Measurements from ENCODE around the gene SREK1IP1.

SREK1IP1 gene

DNA sequence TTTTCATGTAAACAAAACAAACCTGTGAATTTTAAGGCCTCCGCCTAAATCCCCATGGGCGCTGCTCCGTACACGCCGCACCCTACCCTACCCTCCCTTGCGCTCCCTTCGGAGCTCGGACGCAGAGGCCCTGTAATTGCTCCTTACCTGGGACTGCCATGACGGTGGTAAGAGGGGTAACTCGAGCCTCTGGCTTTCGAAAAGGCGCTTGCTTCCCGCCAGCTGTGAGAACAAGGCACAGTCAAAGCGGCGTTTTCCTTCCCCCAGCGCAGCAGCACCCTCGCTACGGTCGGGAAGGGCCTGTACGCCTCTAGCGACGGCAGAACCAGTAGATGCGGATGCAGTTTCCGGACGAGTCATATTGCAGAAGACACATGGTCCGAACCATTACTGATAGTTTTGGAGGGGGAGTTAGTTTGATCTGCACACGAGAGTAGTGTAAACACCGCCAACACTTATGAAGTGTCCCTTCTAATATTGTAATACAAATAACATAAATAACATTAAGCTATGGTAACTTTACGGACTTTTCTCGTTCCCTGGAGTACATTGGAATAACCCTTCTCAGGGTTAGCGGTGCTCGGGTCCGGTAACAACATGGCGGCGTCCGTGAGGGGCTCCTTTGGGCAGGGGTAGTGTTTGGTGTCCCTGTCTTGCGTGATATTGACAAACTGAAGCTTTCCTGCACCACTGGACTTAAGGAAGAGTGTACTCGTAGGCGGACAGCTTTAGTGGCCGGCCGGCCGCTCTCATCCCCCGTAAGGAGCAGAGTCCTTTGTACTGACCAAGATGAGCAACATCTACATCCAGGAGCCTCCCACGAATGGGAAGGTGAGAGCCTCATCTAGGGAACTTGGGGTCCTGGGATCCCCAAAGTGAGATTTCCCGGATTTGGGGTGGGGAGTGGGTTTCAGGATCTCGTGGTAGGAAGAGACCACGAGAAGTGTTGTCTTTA, at the start of gene SREK1IP1, which contains the start of gene CWC27:
SREK1IP1 (minus strand) TSS at position 334 of the 955 bp plus-strand sequence; CDS start at position 160, 174 bp downstream.
CWC27 (plus strand) TSS at position 573 of the 955 bp plus-strand sequence; CDS start at position 790, 217 bp downstream.
- peak; percentile 60 for DNase-seq (ENCODE audit: low read depth)

- no peak for DNase-seq (ENCODE audit: low read depth)
These were observed 49.8 kb upstream of the SREK1IP1 start for GRCh38 chr5:64818245-64818644.

DNA sequence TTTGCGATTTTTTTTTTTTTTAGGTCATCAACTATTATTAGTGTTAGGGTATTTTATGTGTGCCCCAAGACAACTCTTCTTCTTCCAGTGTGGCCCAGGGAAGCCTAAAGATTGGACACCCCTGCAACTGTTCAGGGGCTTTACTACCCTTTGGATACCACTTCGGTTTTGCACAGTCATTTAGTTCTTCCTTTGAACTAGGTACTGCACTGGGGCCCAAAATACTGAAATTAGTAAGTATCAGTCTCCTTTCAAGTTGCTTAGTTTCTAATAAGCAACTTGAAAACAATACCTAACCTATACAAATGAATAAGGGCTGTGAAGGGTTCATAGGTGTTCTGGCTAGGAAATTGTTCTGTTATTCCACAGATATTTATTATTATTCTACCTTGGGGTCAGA, 45.6 kb upstream of the SREK1IP1 start:
- DNase-seq (ENCODE audit: low read depth) = no peak

DNA sequence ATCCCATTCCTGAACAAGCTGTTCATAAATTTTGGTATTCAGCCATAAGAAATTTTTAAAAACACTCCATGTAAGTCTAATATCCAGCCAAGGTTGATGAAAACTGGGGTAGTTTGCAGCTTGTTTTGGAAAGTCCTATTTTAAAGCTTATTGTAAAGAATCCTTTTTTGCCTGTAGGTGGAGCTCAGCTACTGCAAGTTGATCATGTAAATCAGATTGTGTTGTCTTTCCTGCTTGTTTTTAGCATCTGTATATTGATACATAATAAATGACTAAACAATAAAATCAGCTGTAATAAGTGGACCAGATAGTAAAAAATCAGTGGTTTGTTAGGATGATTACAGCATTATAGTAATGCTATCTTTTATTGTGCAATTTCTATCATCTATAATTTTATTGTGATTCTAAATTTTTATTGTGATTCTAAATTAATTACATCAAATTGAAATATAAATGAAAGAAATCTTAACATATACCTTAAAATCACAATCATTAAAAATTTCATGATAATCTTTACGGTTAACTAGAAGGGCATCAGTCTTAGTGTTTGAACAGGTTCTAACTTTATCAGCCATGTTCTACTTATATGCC, 42.7 kb upstream of the SREK1IP1 start:
- DNase-seq (ENCODE audit: low read depth) = no peak

- no peak for DNase-seq (ENCODE audit: low read depth)
These were observed 39.0 kb upstream of the SREK1IP1 start for GRCh38 chr5:64807520-64807919.

DNA sequence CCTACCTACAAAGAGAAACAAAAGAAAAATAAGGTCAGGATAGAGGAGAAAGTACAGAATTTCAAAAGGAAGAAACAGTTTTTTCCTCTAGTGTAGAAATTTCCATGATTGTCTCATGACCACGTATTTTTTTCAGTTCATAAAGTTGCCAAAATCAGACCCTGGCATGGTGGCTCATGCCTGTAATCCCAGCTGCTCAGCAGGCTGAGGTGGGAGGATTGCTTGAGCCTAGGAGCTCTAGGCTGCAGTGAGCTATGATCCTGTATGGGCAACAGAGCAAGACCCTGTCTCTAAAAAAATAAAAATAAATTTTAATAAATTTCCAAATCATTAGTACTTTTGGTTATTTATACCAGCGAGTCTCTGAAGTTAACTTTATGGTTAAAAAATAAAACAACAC, 38.0 kb upstream of the SREK1IP1 start:
- DNase-seq (ENCODE audit: low read depth) = no peak

GRCh38 chr5:64800926-64801325, 32.4 kb upstream of the SREK1IP1 start:
- DNase-seq (ENCODE audit: low read depth) = no peak

DNA sequence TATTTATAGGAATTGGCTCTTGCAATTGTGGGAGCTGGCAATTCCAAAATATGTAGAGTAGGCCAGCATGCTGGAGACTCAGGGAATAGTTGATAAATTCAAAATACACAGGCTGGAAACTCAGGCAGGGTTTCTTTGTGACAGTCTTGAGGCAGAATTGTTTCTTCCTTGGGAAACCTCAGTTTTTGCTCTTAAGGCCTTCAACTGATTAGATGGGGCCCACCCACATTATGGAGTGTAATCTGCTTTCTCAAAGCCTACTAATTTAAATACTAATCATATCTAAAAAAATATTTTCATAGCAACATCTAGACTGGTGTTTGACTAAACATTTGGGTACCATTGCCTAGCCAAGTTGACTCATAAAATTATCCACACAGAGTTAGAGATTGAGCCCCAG, 27.8 kb upstream of the SREK1IP1 start:
- no peak for DNase-seq (ENCODE audit: low read depth)

GRCh38 chr5:64794053-64794770, 25.7 kb upstream of the SREK1IP1 start:
- no peak for DNase-seq (ENCODE audit: low read depth)

- DNase-seq (ENCODE audit: low read depth) = no peak
These were observed 24.0 kb upstream of the SREK1IP1 start for GRCh38 chr5:64792469-64792868.

GRCh38 chr5:64790210-64790609, 21.7 kb upstream of the SREK1IP1 start:
- DNase-seq (ENCODE audit: low read depth) = no peak

GRCh38 chr5:64789457-64789856, 21.0 kb upstream of the SREK1IP1 start:
- DNase-seq (ENCODE audit: low read depth) = no peak

GRCh38 chr5:64788156-64788555, 19.7 kb upstream of the SREK1IP1 start:
- no peak for DNase-seq (ENCODE audit: low read depth)

GRCh38 chr5:64786372-64786771, 17.9 kb upstream of the SREK1IP1 start:
- DNase-seq (ENCODE audit: low read depth) = no peak

DNA sequence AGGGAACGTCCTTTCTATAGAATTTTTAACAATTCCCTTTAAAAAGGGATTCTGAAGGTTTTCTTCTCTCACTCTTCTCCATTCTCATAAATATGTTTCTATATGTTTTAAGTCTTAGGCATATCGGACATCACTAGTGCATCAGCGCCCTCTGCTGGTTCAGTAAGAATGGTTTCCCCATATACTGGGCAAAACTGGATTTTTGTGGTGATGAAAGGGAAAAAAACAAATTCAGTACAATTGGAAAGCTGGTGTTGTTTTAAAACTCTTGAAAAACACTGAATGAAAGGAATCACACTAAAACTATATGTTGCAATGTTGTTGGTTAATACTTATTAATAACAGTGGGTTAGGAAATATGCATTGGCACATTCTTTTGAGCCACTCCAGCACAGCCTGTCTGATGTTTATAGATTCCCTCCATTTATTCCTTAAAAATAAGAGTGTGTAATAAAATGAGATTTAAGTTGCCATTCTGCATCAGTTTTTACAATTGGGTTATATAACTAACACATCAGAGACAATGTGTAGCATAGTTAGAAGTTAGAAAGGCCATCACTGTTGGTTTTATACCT, 16.0 kb upstream of the SREK1IP1 start:
- peak; percentile 22 for DNase-seq (ENCODE audit: low read depth)

- DNase-seq (ENCODE audit: low read depth) = no peak
These were observed 6.8 kb upstream of the SREK1IP1 start for GRCh38 chr5:64775291-64775690.

GRCh38 chr5:64773533-64773932, 5.0 kb upstream of the SREK1IP1 start:
- DNase-seq (ENCODE audit: low read depth) = no peak

GRCh38 chr5:64771736-64772135, 3.2 kb upstream of the SREK1IP1 start:
- no peak for DNase-seq (ENCODE audit: low read depth)

- no peak for DNase-seq (ENCODE audit: low read depth)
These were observed 1.4 kb upstream of the SREK1IP1 start for GRCh38 chr5:64769855-64770254.

- DNase-seq (ENCODE audit: low read depth) = no peak
These were observed 533 bp downstream of the SREK1IP1 start for GRCh38 chr5:64767959-64768357.

- no peak for DNase-seq (ENCODE audit: low read depth)
These were observed 1.6 kb downstream of the SREK1IP1 start for GRCh38 chr5:64766941-64767340.

DNA sequence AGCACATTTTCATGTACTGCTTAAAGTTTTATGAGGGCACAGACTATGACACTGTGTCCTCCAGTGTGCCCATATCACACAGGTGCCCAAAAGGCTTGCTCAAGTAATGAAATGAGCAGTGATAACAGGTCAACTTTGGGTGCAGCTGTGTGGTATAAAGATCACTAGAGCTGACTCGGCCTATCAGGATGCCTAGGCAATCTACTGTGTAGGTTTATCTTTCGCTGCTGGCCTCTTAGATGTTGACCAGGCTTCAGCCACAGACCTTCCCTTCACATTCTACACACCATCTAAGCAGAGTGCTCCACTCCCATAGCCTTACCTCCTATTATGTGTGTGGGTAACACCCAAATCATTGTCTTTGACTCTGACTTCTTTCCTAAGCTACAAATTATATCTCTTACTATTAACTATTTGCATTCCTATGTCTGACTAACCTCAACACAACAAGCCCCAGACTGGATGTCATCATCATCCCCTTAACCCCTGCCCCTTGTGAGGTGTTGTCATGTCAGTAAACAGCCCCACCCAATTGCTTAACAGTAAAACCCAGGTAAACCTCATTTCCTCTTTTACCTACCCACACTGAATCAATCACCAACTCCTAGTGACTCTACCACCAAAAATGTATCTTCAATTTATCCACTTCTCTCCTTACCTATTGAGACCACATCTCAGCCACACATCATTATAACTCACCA, 2.5 kb downstream of the SREK1IP1 start:
- DNase-seq (ENCODE audit: low read depth) = no peak
